ENCODE results near the gene SULF2.

DNA sequence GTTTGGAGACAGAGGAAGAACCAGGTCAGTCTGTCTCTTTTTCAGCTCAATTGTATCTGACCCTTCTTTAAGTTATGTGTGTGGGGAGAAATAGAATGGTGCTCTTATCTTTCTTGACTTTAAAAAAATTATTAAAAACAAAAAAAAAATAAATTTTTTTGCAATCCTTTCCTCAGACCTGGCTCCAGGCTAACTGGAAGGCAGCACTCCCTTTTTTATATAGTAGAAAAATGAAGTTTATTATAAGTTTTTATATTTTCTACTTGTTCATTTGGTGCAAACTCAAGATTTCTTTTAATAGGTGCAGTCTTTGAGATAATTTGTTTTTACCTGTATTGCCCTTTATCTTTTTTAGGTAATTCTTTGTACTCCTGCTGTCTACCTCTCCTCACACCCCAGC is 129.6 kb downstream of the SULF2 start:
- TF ChIP-seq, protein P1, sequence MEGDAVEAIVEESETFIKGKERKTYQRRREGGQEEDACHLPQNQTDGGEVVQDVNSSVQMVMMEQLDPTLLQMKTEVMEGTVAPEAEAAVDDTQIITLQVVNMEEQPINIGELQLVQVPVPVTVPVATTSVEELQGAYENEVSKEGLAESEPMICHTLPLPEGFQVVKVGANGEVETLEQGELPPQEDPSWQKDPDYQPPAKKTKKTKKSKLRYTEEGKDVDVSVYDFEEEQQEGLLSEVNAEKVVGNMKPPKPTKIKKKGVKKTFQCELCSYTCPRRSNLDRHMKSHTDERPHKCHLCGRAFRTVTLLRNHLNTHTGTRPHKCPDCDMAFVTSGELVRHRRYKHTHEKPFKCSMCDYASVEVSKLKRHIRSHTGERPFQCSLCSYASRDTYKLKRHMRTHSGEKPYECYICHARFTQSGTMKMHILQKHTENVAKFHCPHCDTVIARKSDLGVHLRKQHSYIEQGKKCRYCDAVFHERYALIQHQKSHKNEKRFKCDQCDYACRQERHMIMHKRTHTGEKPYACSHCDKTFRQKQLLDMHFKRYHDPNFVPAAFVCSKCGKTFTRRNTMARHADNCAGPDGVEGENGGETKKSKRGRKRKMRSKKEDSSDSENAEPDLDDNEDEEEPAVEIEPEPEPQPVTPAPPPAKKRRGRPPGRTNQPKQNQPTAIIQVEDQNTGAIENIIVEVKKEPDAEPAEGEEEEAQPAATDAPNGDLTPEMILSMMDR (conservative IDR thresholded peaks at IDR 0.05) = no peak
- TF ChIP-seq ZFX (IDR thresholded peaks at IDR 0.05) = no peak
